GM12878 (cell line): ENCODE measurements around the gene VN1R2.

Experiments
- EP300 ChIP-seq, 2 experiments: fragments of 150-350 bp in 1 of 2; IDR thresholded peaks; 2 replicates each; pipeline ENCODE4 v1.6.1; 2011 to 2012; ENCODE audit warnings: low read depth in 2 of 2, low read length in 2 of 2, borderline replicate concordance in 1 of 2, improper control_type of control experiment in 1 of 2, inconsistent platforms in 1 of 2; ENCODE audit not compliant: control insufficient read depth in 1 of 2
- TAF1 ChIP-seq: IDR thresholded peaks from 2 replicates; pipeline ENCODE4 v1.6.1; 2011; ENCODE audit warnings: mild to moderate bottlenecking, low read depth, low read length, borderline replicate concordance
- TF ChIP-seq, protein P1 (sequence below), 3 experiments: IDR thresholded peaks in 2 of 3; conservative IDR thresholded peaks in 1 of 3; 2 replicates each; pipeline ENCODE4 v1.5.1; 2011; ENCODE audit warnings: low read depth in 3 of 3, low read length in 3 of 3, mild to moderate bottlenecking in 3 of 3, control low read depth in 2 of 3, moderate library complexity in 2 of 3, inconsistent platforms in 1 of 3, mixed read lengths in 1 of 3; ENCODE audit not compliant: control insufficient read depth in 2 of 3, insufficient read depth in 1 of 3; ENCODE audit errors: extremely low read depth in 1 of 3

DNA sequence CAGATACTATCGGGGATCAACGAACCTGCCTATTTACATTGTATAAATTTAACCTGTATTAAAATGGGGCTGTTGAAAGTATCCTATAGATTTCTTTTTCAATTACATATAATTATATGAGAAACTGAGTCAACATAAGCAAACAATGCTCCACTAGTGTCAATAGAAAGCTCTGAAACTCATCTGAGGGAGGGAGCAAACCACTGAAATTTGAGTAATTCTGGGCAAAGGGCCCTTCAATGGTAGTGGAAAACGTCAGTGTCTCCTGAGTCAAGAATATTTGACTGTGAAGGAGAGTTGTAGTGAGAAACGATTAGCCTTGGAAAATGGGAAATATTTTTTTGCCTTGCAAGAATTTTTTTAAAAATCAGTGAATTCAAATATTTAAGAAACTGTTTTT is 27.0 kb downstream of the VN1R2 start:
- TF ChIP-seq, protein P1, sequence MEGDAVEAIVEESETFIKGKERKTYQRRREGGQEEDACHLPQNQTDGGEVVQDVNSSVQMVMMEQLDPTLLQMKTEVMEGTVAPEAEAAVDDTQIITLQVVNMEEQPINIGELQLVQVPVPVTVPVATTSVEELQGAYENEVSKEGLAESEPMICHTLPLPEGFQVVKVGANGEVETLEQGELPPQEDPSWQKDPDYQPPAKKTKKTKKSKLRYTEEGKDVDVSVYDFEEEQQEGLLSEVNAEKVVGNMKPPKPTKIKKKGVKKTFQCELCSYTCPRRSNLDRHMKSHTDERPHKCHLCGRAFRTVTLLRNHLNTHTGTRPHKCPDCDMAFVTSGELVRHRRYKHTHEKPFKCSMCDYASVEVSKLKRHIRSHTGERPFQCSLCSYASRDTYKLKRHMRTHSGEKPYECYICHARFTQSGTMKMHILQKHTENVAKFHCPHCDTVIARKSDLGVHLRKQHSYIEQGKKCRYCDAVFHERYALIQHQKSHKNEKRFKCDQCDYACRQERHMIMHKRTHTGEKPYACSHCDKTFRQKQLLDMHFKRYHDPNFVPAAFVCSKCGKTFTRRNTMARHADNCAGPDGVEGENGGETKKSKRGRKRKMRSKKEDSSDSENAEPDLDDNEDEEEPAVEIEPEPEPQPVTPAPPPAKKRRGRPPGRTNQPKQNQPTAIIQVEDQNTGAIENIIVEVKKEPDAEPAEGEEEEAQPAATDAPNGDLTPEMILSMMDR (IDR thresholded peaks at IDR 0.05 in 2 of 3, conservative IDR thresholded peaks at IDR 0.05 in 1 of 3; ENCODE audit: control insufficient read depth in 2 of 3, extremely low read depth in 1 of 3, insufficient read depth in 1 of 3, low read depth in 3 of 3, low read length in 3 of 3) = no peak
- TF ChIP-seq EP300 (IDR thresholded peaks at IDR 0.05; ENCODE audit: borderline replicate concordance in 1 of 2, control insufficient read depth in 1 of 2, low read depth in 2 of 2, low read length in 2 of 2) (no peak), TAF1 (no peak)
